Mesendoderm (in vitro differentiated cells): ENCODE measurements around the gene TCEA3.

Experiments
- DNase-seq: peaks from one replicate; pipeline ENCODE4 v3.0.0; 2013
- H2AK5ac ChIP-seq: 2 replicates; pipeline ENCODE4 v1.6.1; 2013; ENCODE audit warnings: low read length, inconsistent platforms
- H2BK120ac ChIP-seq: 2 replicates; pipeline ENCODE4 v1.6.1; 2013; ENCODE audit warnings: low read depth, mild to moderate bottlenecking, low read length, moderate library complexity, mixed read lengths
- H2BK15ac ChIP-seq: replicated peaks from 2 replicates; pipeline ENCODE4 v1.6.1; 2013; ENCODE audit warnings: low read depth, mild to moderate bottlenecking, moderate library complexity
- H2BK5ac ChIP-seq: 2 replicates; pipeline ENCODE4 v1.6.1; 2013; ENCODE audit warnings: low read length, inconsistent platforms
- H3K18ac ChIP-seq: 2 replicates; pipeline ENCODE4 v1.6.1; 2013; ENCODE audit warnings: mild to moderate bottlenecking, low read length, mixed read lengths
- H3K23ac ChIP-seq: one replicate; pipeline ENCODE4 v1.6.1; 2013; ENCODE audit warnings: low read length
- H3K27ac ChIP-seq: 2 replicates; pipeline ENCODE4 v1.5.1; 2013; ENCODE audit warnings: low read depth, mild to moderate bottlenecking, inconsistent platforms, low read length, moderate library complexity
- H3K27me3 ChIP-seq: 2 replicates; pipeline ENCODE4 v1.6.1; 2013; ENCODE audit warnings: low read length, control low read depth, mild to moderate bottlenecking, inconsistent platforms; ENCODE audit not compliant: insufficient read depth, poor library complexity
- H3K36me3 ChIP-seq: 2 replicates; pipeline ENCODE4 v1.6.1; 2013; ENCODE audit warnings: low read length, inconsistent platforms; ENCODE audit not compliant: control insufficient read depth, insufficient read depth
- H3K4ac ChIP-seq: one replicate; pipeline ENCODE4 v1.6.1; 2013; ENCODE audit warnings: low read depth, mild to moderate bottlenecking, low read length, moderate library complexity
- H3K4me1 ChIP-seq: 2 replicates; pipeline ENCODE4 v1.6.1; 2013; ENCODE audit warnings: low read depth, low read length, inconsistent platforms; ENCODE audit not compliant: control insufficient read depth
- H3K4me2 ChIP-seq: 2 replicates; pipeline ENCODE4 v1.6.1; 2013; ENCODE audit warnings: low read length
- H3K4me3 ChIP-seq: 2 replicates; pipeline ENCODE4 v1.5.1; 2013; ENCODE audit warnings: mild to moderate bottlenecking, low read length
- H3K56ac ChIP-seq: one replicate; pipeline ENCODE4 v1.6.1; 2013; ENCODE audit warnings: low read length
- H3K79me1 ChIP-seq: 2 replicates; pipeline ENCODE4 v1.6.1; 2013; ENCODE audit warnings: low read length, inconsistent platforms
- H3K79me2 ChIP-seq: 2 replicates; pipeline ENCODE4 v1.6.1; 2013; ENCODE audit warnings: mild to moderate bottlenecking, low read length; ENCODE audit not compliant: control insufficient read depth, insufficient read depth
- H3K9ac ChIP-seq: 2 replicates; pipeline ENCODE4 v1.6.1; 2013; ENCODE audit warnings: low read length, inconsistent platforms
- H4K5ac ChIP-seq: one replicate; pipeline ENCODE4 v1.6.1; 2013; ENCODE audit warnings: low read length
- H4K8ac ChIP-seq: one replicate; pipeline ENCODE4 v1.6.1; 2013; ENCODE audit warnings: low read depth, mild to moderate bottlenecking, control low read depth, low read length, moderate library complexity
- WGBS: extraction: QIAGEN DNeasy Blood & Tissue Kit; methylation state at CpG from one replicate; pipeline ENCODE4 v1.1.7; 2013; ENCODE audit warnings: low lambda C conversion rate, missing lambda C conversion rate; ENCODE audit not compliant: insufficient coverage; ENCODE audit errors: extremely low coverage; 5-methylcytosine and 5-hydroxymethylcytosine counted together

Gene TCEA3

GRCh38 chr1:23339632-23340031 lies 84.9 kb downstream of the TCEA3 start:
- WGBS: no CpG with 5 or more reads among the region's 4 CpGs
- Histone ChIP-seq H3K36me3 (peaks cover 3% of the 10 kb centered on the region), H3K9ac (no peak overlapping the region), H3K4ac (no peak overlapping the region), H3K4me2 (peak overlapping the region; percentile 9), H2AK5ac (no peak overlapping the region), H3K4me3 (no peak overlapping the region), H3K18ac (no peak overlapping the region), H3K27me3 (no peaks in the 10 kb centered on the region), H3K56ac (no peak overlapping the region), H4K5ac (no peak overlapping the region), H3K27ac (no peak overlapping the region), H2BK120ac (no peak overlapping the region), H3K79me1 (peaks cover 3% of the 10 kb centered on the region), H3K79me2 (peaks cover 68% of the 10 kb centered on the region), H2BK15ac (no peak overlapping the region), H2BK5ac (no peak overlapping the region), H3K4me1 (peaks cover 2% of the 10 kb centered on the region), H3K23ac (no peak overlapping the region), H4K8ac (no peak overlapping the region)
- DNase-seq: no peak

- Histone ChIP-seq H3K23ac (no peak overlapping the region), H3K18ac (no peak overlapping the region), H3K4ac (no peak overlapping the region), H2BK15ac (no peak overlapping the region), H3K79me1 (peaks cover 3% of the 10 kb centered on the region), H3K27ac (no peak overlapping the region), H3K4me3 (no peak overlapping the region), H3K9ac (no peak overlapping the region), H3K4me2 (no peak overlapping the region), H2AK5ac (no peak overlapping the region), H4K8ac (no peak overlapping the region), H3K56ac (no peak overlapping the region), H2BK5ac (no peak overlapping the region), H3K79me2 (peaks cover 61% of the 10 kb centered on the region), H3K36me3 (peaks cover 3% of the 10 kb centered on the region), H3K4me1 (peaks cover 2% of the 10 kb centered on the region), H4K5ac (no peak overlapping the region), H2BK120ac (no peak overlapping the region), H3K27me3 (no peaks in the 10 kb centered on the region)
- no peak for DNase-seq
- no CpG with 5 or more reads among the region's 2 CpGs for WGBS
Measured at GRCh38 chr1:23337869-23338268, 86.7 kb downstream of the TCEA3 start.

GRCh38 chr1:23331713-23332112 lies 92.8 kb downstream of the TCEA3 start:
- H3K4ac ChIP-seq: no peak overlapping the region
- no CpG with 5 or more reads among the region's 8 CpGs for WGBS

More at GRCh38 chr1:23331713-23332112, 92.8 kb downstream of the TCEA3 start:
- no peak overlapping the region for H2BK120ac ChIP-seq
- peaks cover 4% of the 10 kb centered on the region for H3K36me3 ChIP-seq
- H3K4me3 ChIP-seq: no peak overlapping the region
- H3K56ac ChIP-seq: no peak overlapping the region
- no peak overlapping the region for H3K23ac ChIP-seq
- no peak overlapping the region for H3K4me2 ChIP-seq
- H3K79me1 ChIP-seq: peaks cover 8% of the 10 kb centered on the region
- no peak overlapping the region for H2BK5ac ChIP-seq
- no peak overlapping the region for H2AK5ac ChIP-seq
- no peak overlapping the region for H4K8ac ChIP-seq
- peaks cover 29% of the 10 kb centered on the region for H3K79me2 ChIP-seq
- no peak overlapping the region for H4K5ac ChIP-seq
- H3K9ac ChIP-seq: no peak overlapping the region
- no peaks in the 10 kb centered on the region for H3K27me3 ChIP-seq
- no peaks in the 10 kb centered on the region for H3K4me1 ChIP-seq
- H2BK15ac ChIP-seq: no peak overlapping the region
- no peak for DNase-seq
- H3K18ac ChIP-seq: no peak overlapping the region
- H3K27ac ChIP-seq: no peak overlapping the region
